Astrocyte (in vitro differentiated cells and primary cell): Measurements from ENCODE around the gene CKAP5. TPM values are rescaled to one million over a fixed set of nuclear protein-coding genes. Genes with fewer than 3 reads are reported as not detected.
"Not testable (repeated sequence)": the region's sequence is repeated elsewhere in the genome, so short reads cannot be mapped to it uniquely, and the experiment has no call there.

Experiments used
- DNase-seq: peaks from one replicate; pipeline ENCODE4 v3.0.0-alpha.2; 2010; ENCODE audit warnings: low read depth
- FAIRE-seq: peaks from 2 replicates; lab custom pipeline; 2011; peaks lifted over from hg19 to GRCh38; lab: Jason Lieb, UNC
- H2AFZ ChIP-seq: 2 replicates; pipeline ENCODE4 v1.6.0; 2012; ENCODE audit warnings: low read depth, low read length, inconsistent platforms
- H3K27ac ChIP-seq: 2 replicates; pipeline ENCODE4 v1.5.1; 2011; ENCODE audit warnings: low read depth, low read length, inconsistent platforms
- H3K27me3 ChIP-seq: 2 replicates; pipeline ENCODE4 v1.6.0; 2011; ENCODE audit warnings: low read length, inconsistent platforms; ENCODE audit not compliant: insufficient read depth
- H3K36me3 ChIP-seq: 2 replicates; pipeline ENCODE4 v1.5.1; 2011; ENCODE audit warnings: low read length, inconsistent platforms; ENCODE audit not compliant: insufficient read depth
- H3K4me1 ChIP-seq: 2 replicates; pipeline ENCODE4 v1.5.1; 2011; ENCODE audit warnings: low read length, inconsistent platforms; ENCODE audit not compliant: insufficient read depth
- H3K4me2 ChIP-seq: 2 replicates; pipeline ENCODE4 v1.6.0; 2012; ENCODE audit warnings: low read length, inconsistent platforms
- H3K4me3 ChIP-seq: 2 replicates; pipeline ENCODE4 v1.5.1; 2011; ENCODE audit warnings: low read depth, mild to moderate bottlenecking, low read length, inconsistent platforms; ENCODE audit not compliant: insufficient read depth
- H3K79me2 ChIP-seq: 2 replicates; pipeline ENCODE4 v1.6.0; 2012; ENCODE audit warnings: mild to moderate bottlenecking, low read length, inconsistent platforms; ENCODE audit not compliant: insufficient read depth
- H3K9ac ChIP-seq: 2 replicates; pipeline ENCODE4 v1.6.0; 2012; ENCODE audit warnings: mild to moderate bottlenecking, low read length, inconsistent platforms
- H3K9me3 ChIP-seq: 2 replicates; pipeline ENCODE4 v1.5.1; 2012; ENCODE audit warnings: low read depth, mild to moderate bottlenecking, low read length, inconsistent platforms; ENCODE audit not compliant: insufficient read depth
- H4K20me1 ChIP-seq: 2 replicates; pipeline ENCODE4 v1.6.0; 2012; ENCODE audit warnings: low read length, inconsistent platforms; ENCODE audit not compliant: insufficient read depth
- H3K27ac Mint-ChIP-seq: one replicate; pipeline ENCODE4 v1.8.0; 2021; ENCODE audit warnings: mild to moderate bottlenecking, mixed read lengths; ENCODE audit not compliant: unreplicated experiment
- H3K27me3 Mint-ChIP-seq: one replicate; pipeline ENCODE4 v1.8.0; 2021; ENCODE audit warnings: low read depth, mixed read lengths; ENCODE audit not compliant: unreplicated experiment
- H3K36me3 Mint-ChIP-seq: one replicate; pipeline ENCODE4 v1.8.0; 2021; ENCODE audit warnings: low read depth, mixed read lengths; ENCODE audit not compliant: unreplicated experiment
- H3K4me1 Mint-ChIP-seq: one replicate; pipeline ENCODE4 v1.8.0; 2021; ENCODE audit warnings: low read depth, mixed read lengths; ENCODE audit not compliant: unreplicated experiment
- H3K4me3 Mint-ChIP-seq: one replicate; pipeline ENCODE4 v1.8.0; 2021; ENCODE audit warnings: mild to moderate bottlenecking, moderate library complexity, mixed read lengths; ENCODE audit not compliant: unreplicated experiment
- H3K9me3 Mint-ChIP-seq: one replicate; pipeline ENCODE4 v1.8.0; 2021; ENCODE audit warnings: mild to moderate bottlenecking, mixed read lengths; ENCODE audit not compliant: unreplicated experiment
- EZH2 ChIP-seq: IDR thresholded peaks from 2 replicates; pipeline ENCODE4 v1.6.1; 2012; ENCODE audit warnings: mild to moderate bottlenecking, low read length, inconsistent platforms; ENCODE audit not compliant: insufficient read depth
- total RNA-seq: library from RNA; stranded (reverse); gene quantifications from 2 replicates; pipeline ENCODE4 v1.2.1, GENCODE V29; 2021
- TF ChIP-seq, protein P1 (sequence below): IDR thresholded peaks from 2 replicates; pipeline ENCODE4 v1.5.1; 2011; ENCODE audit warnings: low read depth, mild to moderate bottlenecking, inconsistent platforms, low read length, moderate library complexity; ENCODE audit not compliant: insufficient read depth

CKAP5 gene
- total RNA-seq, 1 donor from 2014 or later, result 99.9 TPM

- H3K4me1 ChIP-seq, H3K9ac ChIP-seq, DNase-seq, H3K4me3 ChIP-seq, H3K4me1 Mint-ChIP-seq, H3K27me3 ChIP-seq, H4K20me1 ChIP-seq, FAIRE-seq, H3K27me3 Mint-ChIP-seq, H3K4me2 ChIP-seq, H3K9me3 Mint-ChIP-seq, H3K4me3 Mint-ChIP-seq, H3K27ac Mint-ChIP-seq, H3K79me2 ChIP-seq, H3K9me3 ChIP-seq, H3K27ac ChIP-seq, H3K36me3 Mint-ChIP-seq, H2AFZ ChIP-seq: not testable (repeated sequence)
- H3K36me3 ChIP-seq, result peaks cover 49% of the 10 kb centered on the region
These were observed 46.4 kb downstream of the CKAP5 start for GRCh38 chr11:46799725-46800124.

- no peaks in the 10 kb centered on the region for H3K9me3 Mint-ChIP-seq
- peaks cover 22% of the 10 kb centered on the region for H3K36me3 Mint-ChIP-seq
- peaks cover 44% of the 10 kb centered on the region for H3K36me3 ChIP-seq
- H4K20me1 ChIP-seq, result no peaks in the 10 kb centered on the region
- H3K79me2 ChIP-seq, result peaks cover 2% of the 10 kb centered on the region
- H3K27ac Mint-ChIP-seq, result no peak overlapping the region
- H3K4me1 Mint-ChIP-seq, result no peaks in the 10 kb centered on the region
- DNase-seq (no peak), FAIRE-seq (no peak)
- no peaks in the 10 kb centered on the region for H3K4me1 ChIP-seq
- no peaks in the 10 kb centered on the region for H3K27me3 ChIP-seq
- no peak overlapping the region for H3K4me3 Mint-ChIP-seq
- no peak overlapping the region for H2AFZ ChIP-seq
- H3K27me3 Mint-ChIP-seq, result no peaks in the 10 kb centered on the region
- no peak overlapping the region for H3K9ac ChIP-seq
- no peak overlapping the region for H3K4me3 ChIP-seq
- no peak overlapping the region for H3K4me2 ChIP-seq
- H3K9me3 ChIP-seq, result no peaks in the 10 kb centered on the region
- TF ChIP-seq, protein P1, sequence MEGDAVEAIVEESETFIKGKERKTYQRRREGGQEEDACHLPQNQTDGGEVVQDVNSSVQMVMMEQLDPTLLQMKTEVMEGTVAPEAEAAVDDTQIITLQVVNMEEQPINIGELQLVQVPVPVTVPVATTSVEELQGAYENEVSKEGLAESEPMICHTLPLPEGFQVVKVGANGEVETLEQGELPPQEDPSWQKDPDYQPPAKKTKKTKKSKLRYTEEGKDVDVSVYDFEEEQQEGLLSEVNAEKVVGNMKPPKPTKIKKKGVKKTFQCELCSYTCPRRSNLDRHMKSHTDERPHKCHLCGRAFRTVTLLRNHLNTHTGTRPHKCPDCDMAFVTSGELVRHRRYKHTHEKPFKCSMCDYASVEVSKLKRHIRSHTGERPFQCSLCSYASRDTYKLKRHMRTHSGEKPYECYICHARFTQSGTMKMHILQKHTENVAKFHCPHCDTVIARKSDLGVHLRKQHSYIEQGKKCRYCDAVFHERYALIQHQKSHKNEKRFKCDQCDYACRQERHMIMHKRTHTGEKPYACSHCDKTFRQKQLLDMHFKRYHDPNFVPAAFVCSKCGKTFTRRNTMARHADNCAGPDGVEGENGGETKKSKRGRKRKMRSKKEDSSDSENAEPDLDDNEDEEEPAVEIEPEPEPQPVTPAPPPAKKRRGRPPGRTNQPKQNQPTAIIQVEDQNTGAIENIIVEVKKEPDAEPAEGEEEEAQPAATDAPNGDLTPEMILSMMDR, result no peak
- no peak for TF ChIP-seq EZH2
- no peak overlapping the region for H3K27ac ChIP-seq
These were observed 67.7 kb downstream of the CKAP5 start for GRCh38 chr11:46778416-46778815.

- Histone ChIP-seq H3K79me2 (peaks cover 2% of the 10 kb centered on the region), H3K27ac (no peak overlapping the region), H3K9me3 (no peaks in the 10 kb centered on the region), H3K36me3 (peaks cover 43% of the 10 kb centered on the region), H3K9ac (no peak overlapping the region), H2AFZ (no peak overlapping the region), H4K20me1 (no peaks in the 10 kb centered on the region), H3K27me3 (no peaks in the 10 kb centered on the region), H3K4me3 (no peak overlapping the region), H3K4me2 (no peak overlapping the region), H3K4me1 (no peaks in the 10 kb centered on the region)
- Mint-ChIP-seq H3K36me3 (peaks cover 19% of the 10 kb centered on the region), H3K27ac (no peak overlapping the region), H3K27me3 (no peaks in the 10 kb centered on the region), H3K9me3 (no peaks in the 10 kb centered on the region), H3K4me1 (no peaks in the 10 kb centered on the region), H3K4me3 (no peak overlapping the region)
- FAIRE-seq (no peak), DNase-seq (no peak)
- TF ChIP-seq, protein P1, result no peak
- TF ChIP-seq EZH2, result no peak
These were observed 69.2 kb downstream of the CKAP5 start for GRCh38 chr11:46776878-46777277.
